Urinary bladder (tissue), 4 donors: ENCODE results near the gene ZNF679. TPM values are rescaled to one million over a fixed set of nuclear protein-coding genes. Genes with fewer than 3 reads are reported as not detected.
"Not testable (repeated sequence)": the region's sequence is repeated elsewhere in the genome, so short reads cannot be mapped to it uniquely, and the experiment has no call there.

Experiments used
- DNase-seq: peaks from one replicate; pipeline ENCODE4 v3.0.0-alpha.2; 2015; ENCODE audit errors: extremely low spot score
- H3K27ac ChIP-seq: one replicate; pipeline ENCODE4 v1.5.1; 2013; ENCODE audit warnings: low read depth, mild to moderate bottlenecking, moderate library complexity
- H3K36me3 ChIP-seq: one replicate; pipeline ENCODE4 v1.6.1; 2013; ENCODE audit warnings: mild to moderate bottlenecking, moderate library complexity; ENCODE audit not compliant: insufficient read depth
- H3K4me1 ChIP-seq: one replicate; pipeline ENCODE4 v1.6.1; 2013; ENCODE audit warnings: mild to moderate bottlenecking, moderate library complexity; ENCODE audit not compliant: insufficient read depth
- H3K4me3 ChIP-seq: one replicate; pipeline ENCODE4 v1.5.1; 2013; ENCODE audit warnings: low read depth, low read length
- WGBS: extraction: QIAGEN DNeasy Blood & Tissue Kit; methylation state at CpG from one replicate; pipeline ENCODE4 v1.1.7; 2013; 5-methylcytosine and 5-hydroxymethylcytosine counted together
- polyA plus RNA-seq: library from polyadenylated mRNA; stranded (reverse); fragments of 200-250 nt; gene quantifications from one replicate; pipeline ENCODE4 v1.2.3, GENCODE V29; 2013
- total RNA-seq: library from RNA; depleted of rRNA; stranded (reverse); fragments of >200 nt; gene quantifications from one replicate; pipeline ENCODE4 v1.2.3, GENCODE V29; 2014
- donor health status: healthy with polysubstance abuse.
- donor health status: healthy.

The ZNF679 gene
- total RNA-seq (not detected), polyA plus RNA-seq (not detected)

DNA sequence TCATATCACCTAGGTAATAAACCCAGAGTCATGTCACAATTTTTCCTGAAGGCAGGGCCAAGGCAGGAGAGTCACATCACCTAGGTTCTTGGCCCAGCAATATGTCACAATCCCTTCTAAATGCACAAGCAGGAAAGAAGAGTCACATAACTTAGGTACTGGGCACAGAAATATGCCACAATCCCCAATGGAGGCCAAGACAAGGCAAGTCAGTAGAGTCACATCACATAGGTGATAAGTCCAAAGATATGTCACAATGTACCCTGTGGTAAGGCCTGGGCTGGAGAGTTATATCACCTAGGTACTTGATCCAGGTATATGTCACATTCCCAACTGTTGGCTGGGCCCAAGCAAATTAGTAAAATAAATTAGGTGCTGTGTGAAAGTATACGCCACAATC, at the start of gene ZNF679:
Gene ZNF679 (plus strand): TSS at position 301 of the 400 bp plus-strand sequence. CDS start 20,644 bp downstream, outside the sequence.
- not testable (repeated sequence) for H3K4me3 ChIP-seq, H3K4me1 ChIP-seq, DNase-seq, H3K36me3 ChIP-seq, H3K27ac ChIP-seq
- 90% methylated on average over 1 of the region's 1 CpG for WGBS

- Histone ChIP-seq H3K36me3 (no peaks in the 10 kb centered on the region), H3K27ac (no peak overlapping the region), H3K4me3 (no peak overlapping the region), H3K4me1 (no peaks in the 10 kb centered on the region)
- no peak for DNase-seq
- 41% methylated on average over 4 of the region's 4 CpGs for WGBS
Observed at GRCh38 chr7:64180989-64181388, 47.3 kb upstream of the ZNF679 start.

DNA sequence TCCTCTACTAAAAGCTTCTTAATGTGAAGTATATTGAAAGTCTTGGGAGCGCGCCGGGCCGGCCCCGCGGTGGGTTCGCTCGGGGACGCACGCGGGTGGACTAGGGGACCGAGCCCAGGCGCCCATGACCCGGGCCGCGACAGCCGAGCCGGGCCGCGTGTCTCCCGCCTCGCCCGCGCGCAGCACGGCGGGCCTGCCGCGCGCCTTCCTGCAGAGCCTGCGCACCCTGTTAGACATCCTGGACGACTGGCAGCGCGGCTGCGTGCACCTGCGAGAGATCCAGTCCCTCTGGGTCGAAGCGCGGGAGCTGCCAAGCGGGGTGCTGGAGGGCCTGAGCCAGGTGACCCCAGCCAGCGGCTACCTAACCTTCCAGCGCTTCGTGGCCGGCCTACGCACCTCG, 46.7 kb upstream of the ZNF679 start:
- no peak for DNase-seq
- Histone ChIP-seq H3K4me1 (no peaks in the 10 kb centered on the region), H3K36me3 (no peaks in the 10 kb centered on the region), H3K27ac (no peak overlapping the region), H3K4me3 (no peak overlapping the region)
- 35% methylated on average over 46 of the region's 46 CpGs for WGBS

DNA sequence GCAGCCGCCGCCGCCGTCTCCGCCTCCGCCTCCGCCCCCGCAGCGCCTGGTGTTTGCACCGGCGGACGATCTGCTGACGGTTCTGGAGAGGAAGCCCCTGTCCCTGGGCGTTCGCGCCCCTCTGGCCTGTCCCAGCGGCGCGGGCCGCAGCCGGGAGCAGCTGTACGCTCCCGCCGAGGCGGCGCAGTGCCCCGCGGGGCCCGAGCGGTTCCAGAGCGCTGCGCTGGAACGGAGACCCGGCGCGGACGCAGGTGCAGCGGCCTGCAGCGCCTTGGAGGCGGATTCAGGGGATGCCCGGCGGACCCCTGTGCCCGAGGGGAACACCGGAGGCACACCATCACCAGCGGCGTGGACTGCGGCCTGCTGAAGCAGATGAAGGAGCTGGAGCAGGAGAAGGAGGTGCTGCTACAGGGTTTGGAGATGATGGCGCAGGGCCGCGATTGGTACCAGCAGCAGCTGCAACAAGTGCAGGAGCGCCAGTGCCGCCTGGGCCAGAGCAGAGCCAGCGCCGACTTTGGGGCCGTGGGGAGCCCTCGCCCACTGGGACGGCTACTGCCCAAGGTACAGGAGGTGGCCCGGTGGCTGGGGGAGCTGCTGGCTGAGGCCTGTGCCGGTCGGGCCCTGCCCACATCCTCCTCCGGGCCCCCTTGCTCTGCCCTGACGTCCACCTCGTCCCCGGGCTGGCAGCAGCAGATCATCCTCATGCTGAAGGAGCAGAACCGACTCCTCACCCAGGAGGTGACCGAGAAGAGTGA, 46.1 kb upstream of the ZNF679 start:
- no peak for DNase-seq
- 36% methylated on average over 66 of the region's 66 CpGs for WGBS
- Histone ChIP-seq H3K4me3 (no peak overlapping the region), H3K27ac (no peak overlapping the region), H3K36me3 (no peaks in the 10 kb centered on the region), H3K4me1 (no peaks in the 10 kb centered on the region)

DNA sequence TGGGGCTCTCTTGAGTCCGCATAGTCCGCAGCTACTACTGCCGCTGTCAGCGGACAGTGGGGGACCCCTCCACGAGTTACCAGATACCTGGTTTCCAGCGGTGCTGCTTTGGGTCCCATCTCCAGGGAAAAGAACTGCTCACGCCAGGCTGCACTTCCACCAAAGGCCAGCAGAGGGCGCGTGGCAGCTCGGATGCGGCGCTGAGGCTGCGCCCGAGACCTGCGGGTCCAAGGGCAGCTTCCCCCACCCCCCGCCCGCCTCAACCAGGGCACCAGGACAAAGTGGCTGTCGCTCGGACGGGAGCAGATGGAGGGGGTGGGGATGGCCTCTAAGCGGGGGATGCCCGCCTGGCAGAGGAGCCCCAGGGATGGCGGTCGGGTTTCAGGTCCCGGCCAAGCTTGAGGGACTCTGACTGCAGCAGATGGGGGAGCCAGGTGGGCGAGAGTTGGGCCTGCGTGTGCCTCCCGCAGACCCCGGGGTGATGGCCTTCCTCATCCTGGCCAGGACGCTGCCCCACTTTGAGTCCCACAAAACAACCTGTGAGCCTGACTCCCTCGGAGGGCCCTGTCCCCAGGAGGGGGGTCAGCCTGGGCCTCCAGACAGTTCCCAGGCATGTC, 45.0 kb upstream of the ZNF679 start:
- H3K36me3 ChIP-seq = no peaks in the 10 kb centered on the region
- DNase-seq = no peak
- H3K27ac ChIP-seq = no peak overlapping the region
- H3K4me3 ChIP-seq = no peak overlapping the region
- 24% methylated on average over 31 of the region's 31 CpGs for WGBS
- no peaks in the 10 kb centered on the region for H3K4me1 ChIP-seq

DNA sequence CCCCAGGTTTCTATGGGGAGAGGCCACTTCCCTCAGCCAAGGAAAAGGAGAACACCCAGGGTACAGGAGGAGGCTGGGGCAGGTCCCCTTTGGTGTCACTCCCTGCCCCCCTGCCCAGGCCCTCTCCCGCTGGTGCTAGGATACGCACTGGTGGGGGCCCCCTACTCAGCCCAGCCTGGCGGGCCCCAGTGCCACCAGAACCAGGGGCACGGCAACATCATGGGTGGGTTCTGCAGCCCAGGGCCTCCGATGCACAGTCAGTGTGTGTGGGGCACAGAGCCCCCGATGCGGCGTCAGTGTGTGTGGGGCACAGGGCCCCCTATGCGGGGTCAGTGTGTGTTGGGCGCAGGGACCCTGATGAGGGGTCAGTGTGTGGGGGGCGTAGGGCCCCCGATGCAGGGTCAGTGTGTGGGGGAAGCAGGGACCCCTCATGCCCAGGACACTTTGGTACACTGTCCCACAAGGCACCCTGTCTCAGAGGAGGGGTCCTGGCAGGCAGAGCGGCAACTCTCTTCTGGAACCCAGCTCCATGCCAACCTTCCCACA, 44.4 kb upstream of the ZNF679 start:
- WGBS = 95% methylated on average over 13 of the region's 13 CpGs
- Histone ChIP-seq H3K27ac (no peak overlapping the region), H3K36me3 (no peaks in the 10 kb centered on the region), H3K4me1 (no peaks in the 10 kb centered on the region), H3K4me3 (no peak overlapping the region)
- no peak for DNase-seq

DNA sequence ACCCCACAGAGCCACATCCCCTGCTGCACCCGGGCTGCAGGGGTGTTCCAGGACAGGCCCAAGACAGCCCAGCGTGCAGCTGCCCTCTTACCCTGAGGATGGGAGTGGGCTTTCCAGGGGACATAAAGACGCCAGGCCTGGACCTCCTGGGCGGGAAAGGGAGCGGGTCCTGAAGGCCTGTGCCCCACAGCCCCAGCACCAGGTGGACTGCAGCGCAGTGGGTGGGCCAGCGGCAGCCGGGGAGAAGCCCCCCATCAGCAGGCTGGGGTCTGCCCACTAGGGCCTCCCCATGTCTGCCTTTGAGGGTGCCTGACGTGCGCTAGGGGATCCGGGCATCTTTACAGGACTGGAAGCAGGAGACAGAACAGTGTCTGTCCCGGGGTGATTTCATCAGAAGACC, 43.9 kb upstream of the ZNF679 start:
- H3K4me1 ChIP-seq = no peaks in the 10 kb centered on the region
- DNase-seq = no peak
- H3K27ac ChIP-seq = no peak overlapping the region
- H3K4me3 ChIP-seq = no peak overlapping the region
- no peaks in the 10 kb centered on the region for H3K36me3 ChIP-seq
- 90% methylated on average over 12 of the region's 12 CpGs for WGBS

DNA sequence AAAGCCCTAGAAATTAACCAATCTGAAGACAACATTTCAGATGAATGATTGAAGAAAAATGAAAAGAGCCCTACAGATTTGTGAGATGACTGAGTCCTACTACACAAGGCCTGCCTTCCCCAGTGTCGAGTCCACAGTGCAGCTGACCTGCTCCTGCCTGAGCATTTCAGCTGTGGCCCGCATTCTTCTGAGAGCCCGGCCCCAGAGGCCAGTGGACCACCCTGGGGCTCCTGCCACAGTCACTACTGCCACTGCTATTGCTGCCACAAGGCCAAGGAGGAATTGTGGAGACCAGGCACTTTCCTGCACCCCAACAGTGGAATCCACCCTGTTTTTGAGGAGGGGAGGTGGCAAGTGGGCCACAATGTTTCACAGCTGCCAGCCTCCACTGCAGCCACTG, 40.9 kb upstream of the ZNF679 start:
- 60% methylated on average over 3 of the region's 3 CpGs for WGBS
- Histone ChIP-seq H3K36me3 (no peaks in the 10 kb centered on the region), H3K4me1 (no peaks in the 10 kb centered on the region), H3K27ac (no peak overlapping the region), H3K4me3 (no peak overlapping the region)
- no peak for DNase-seq

DNA sequence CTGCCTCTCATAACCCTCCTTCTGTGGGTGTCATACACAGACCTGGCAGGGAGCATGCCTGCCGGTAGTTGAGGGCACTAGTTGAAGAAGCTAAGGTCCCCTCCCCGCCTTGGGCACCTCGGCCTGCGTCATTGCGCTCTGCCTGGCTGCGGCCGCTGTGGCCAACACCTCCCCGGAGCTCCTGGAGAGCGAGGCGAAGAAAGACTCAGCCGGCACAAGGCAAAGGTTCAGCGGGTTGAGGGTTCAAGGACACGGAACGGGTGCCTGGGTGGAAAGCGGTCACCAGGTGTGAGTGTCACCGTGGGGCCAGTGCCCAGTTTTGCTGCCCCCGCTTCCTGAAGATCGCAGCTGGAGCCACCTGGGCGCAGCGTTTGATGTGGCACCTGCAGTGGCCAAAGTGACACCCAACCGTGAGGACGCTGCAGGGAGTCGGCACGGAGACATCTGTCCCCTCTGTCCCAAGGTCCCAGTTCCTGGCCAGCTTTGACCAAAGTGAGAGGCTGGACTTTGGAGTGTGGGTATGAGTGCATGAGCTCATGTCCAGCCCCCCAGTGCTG, 36.0 kb upstream of the ZNF679 start:
- WGBS = 95% methylated on average over 24 of the region's 24 CpGs
- Histone ChIP-seq H3K36me3 (no peaks in the 10 kb centered on the region), H3K4me3 (no peak overlapping the region), H3K27ac (no peak overlapping the region), H3K4me1 (no peaks in the 10 kb centered on the region)
- no peak for DNase-seq

DNA sequence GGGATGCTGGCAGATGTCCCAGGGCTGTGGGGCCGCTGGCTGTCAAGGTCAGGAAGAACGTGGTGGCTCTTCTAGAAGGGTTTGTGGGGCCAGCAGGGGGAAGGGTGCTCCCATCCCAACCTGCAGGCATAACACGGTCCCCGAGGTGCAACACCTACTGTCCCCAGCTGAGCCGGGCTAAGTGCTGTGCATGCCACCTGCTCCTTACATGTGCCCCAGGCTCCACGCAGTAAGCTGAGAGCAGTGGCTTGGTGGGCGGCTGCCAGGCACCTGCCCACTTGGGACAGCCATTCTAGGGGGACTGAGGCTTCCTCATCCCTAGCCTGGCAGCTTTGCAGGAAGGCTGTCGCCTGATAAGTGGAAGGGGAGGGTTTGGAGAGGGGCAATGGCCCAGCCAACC, 35.5 kb upstream of the ZNF679 start:
- no peak overlapping the region for H3K4me3 ChIP-seq
- no peak overlapping the region for H3K27ac ChIP-seq
- H3K4me1 ChIP-seq = no peaks in the 10 kb centered on the region
- 74% methylated on average over 8 of the region's 8 CpGs for WGBS
- no peak for DNase-seq
- no peaks in the 10 kb centered on the region for H3K36me3 ChIP-seq

- WGBS = 87% methylated on average over 13 of the region's 13 CpGs
- H3K27ac ChIP-seq = no peak within 1 kb of the TSS
- no peak for DNase-seq
- H3K4me3 ChIP-seq = no peak within 1 kb of the TSS
- H3K36me3 ChIP-seq = no peaks in the 10 kb centered on the region
- no peaks in the 10 kb centered on the region for H3K4me1 ChIP-seq
Observed at GRCh38 chr7:64206903-64207302, 21.4 kb upstream of the ZNF679 start, which contains the start of gene ZNF735. TSS of gene ZNF735 (plus strand) at chr7:64207203. CDS start at chr7:64207203, 0 bp downstream.

DNA sequence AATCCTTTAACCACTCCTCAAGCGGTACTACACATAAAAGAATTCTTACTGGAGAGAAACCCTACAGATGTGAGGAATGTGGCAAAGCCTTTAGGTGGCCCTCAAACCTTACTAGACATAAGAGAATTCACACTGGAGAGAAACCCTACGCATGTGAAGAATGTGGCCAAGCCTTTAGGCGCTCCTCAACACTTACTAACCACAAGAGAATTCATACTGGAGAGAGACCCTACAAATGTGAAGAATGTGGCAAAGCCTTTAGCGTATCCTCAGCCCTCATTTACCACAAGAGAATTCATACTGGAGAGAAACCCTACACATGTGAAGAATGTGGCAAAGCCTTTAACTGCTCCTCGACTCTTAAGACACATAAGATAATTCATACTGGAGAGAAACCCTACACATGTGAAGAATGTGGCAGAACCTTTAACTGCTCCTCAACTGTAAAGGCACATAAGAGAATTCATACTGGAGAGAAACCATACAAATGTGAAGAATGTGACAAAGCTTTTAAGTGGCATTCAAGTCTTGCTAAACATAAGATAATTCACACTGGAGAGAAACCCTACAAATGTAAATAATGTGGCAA, 8.5 kb upstream of the ZNF679 start:
- not testable (repeated sequence) for DNase-seq
- 74% methylated on average over 5 of the region's 5 CpGs for WGBS

DNA sequence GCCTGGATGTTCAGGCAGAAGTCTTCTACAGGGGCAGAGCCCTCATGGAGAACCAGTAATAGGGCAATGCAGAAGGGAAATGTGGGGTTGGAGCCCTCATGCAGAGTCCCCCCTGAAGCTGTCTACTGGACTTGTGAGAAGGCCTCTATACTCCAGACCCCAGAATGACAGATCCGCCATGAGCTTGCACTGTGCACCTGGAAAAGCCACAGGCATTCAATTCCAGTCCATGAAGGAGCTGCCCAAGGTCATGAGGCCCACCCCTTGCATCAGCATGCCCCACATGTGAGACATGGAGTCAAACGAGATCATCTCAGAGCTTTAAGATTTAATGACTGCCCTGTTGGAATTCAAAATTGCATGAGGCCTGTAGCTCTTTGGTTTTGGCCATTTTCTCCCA, 4.9 kb upstream of the ZNF679 start:
- H3K4me1 ChIP-seq = no peaks in the 10 kb centered on the region
- H3K4me3 ChIP-seq = no peak overlapping the region
- no peak overlapping the region for H3K27ac ChIP-seq
- H3K36me3 ChIP-seq = no peaks in the 10 kb centered on the region
- no peak for DNase-seq
- WGBS = 29% methylated on average over 2 of the region's 2 CpGs

More for the DNA sequence above, 8.5 kb upstream of the ZNF679 start:
- not testable (repeated sequence) for H3K27ac ChIP-seq, H3K4me1 ChIP-seq, H3K36me3 ChIP-seq, H3K4me3 ChIP-seq
